AG04449 (cell line): ENCODE data around the gene TP53AIP1.

Experiments
- CTCF ChIA-PET: fragments of 350-600 bp; formaldehyde crosslinking; extraction: SDS; loops from one replicate; lab custom pipeline; 2021; ENCODE audit warnings: antibody characterized with exemption; lab: Yijun Ruan, JAX
- POLR2A ChIA-PET: fragments of 400-600, 350-600 bp; formaldehyde crosslinking; extraction: SDS; loops from one replicate; lab custom pipeline; 2020; ENCODE audit warnings: antibody characterized with exemption, inconsistent platforms; lab: Yijun Ruan, JAX
- DNase-seq: peaks from one replicate; pipeline ENCODE4 v3.0.0-alpha.2; 2010; ENCODE audit warnings: low read depth, low spot score
- H3K4me3 ChIP-seq: 2 replicates; pipeline ENCODE4 v1.5.1; 2011; ENCODE audit warnings: low read depth, mild to moderate bottlenecking, control low read depth, low read length
- CTCF ChIP-seq: IDR thresholded peaks from one replicate; pipeline ENCODE4 v1.5.1; 2011; ENCODE audit warnings: mild to moderate bottlenecking, moderate library complexity, low read length, control low read depth, inconsistent platforms; ENCODE audit not compliant: insufficient read depth; ENCODE audit errors: missing control alignments

TP53AIP1 gene

GRCh38 chr11:128903248-128904061, 39.2 kb downstream of the TP53AIP1 start:
- POLR2A ChIA-PET, result interaction anchor here (0.6 kb wide), 1 partner anchor 707 kb away, joined by 3 read pairs; no protein-coding TSS in a partner anchor

GRCh38 chr11:128902515-128903066, 40.1 kb downstream of the TP53AIP1 start:
- TF ChIP-seq CTCF, result no peak
- H3K4me3 ChIP-seq, result no peak overlapping the region
- peak; percentile 19 for DNase-seq
- POLR2A ChIA-PET, result interaction anchor here (0.6 to 0.7 kb wide), 2 partner anchors 10 to 706 kb away, joined by 3 read pairs; no protein-coding TSS in a partner anchor
- CTCF ChIA-PET, result interaction anchor here (1.1 to 4.4 kb wide), 5 partner anchors 17 to 745 kb away, joined by 3 to 44 read pairs (median 4); no protein-coding TSS in a partner anchor

More at GRCh38 chr11:128903248-128904061, 39.2 kb downstream of the TP53AIP1 start:
- no peak for TF ChIP-seq CTCF
- DNase-seq, result no peak
- CTCF ChIA-PET, result interaction anchor here (0.6 to 4.4 kb wide), 7 partner anchors 18 to 746 kb away, joined by 3 to 44 read pairs (median 4); no protein-coding TSS in a partner anchor
- no peak overlapping the region for H3K4me3 ChIP-seq

- ChIA-PET POLR2A (no interaction called here), CTCF (interaction anchor here (1.0 to 4.4 kb wide), 3 partner anchors 10 to 54 kb away, joined by 4 to 44 read pairs (median 5); no protein-coding TSS in a partner anchor)
- no peak for DNase-seq
- no peak overlapping the region for H3K4me3 ChIP-seq
- no peak for TF ChIP-seq CTCF
These were observed 40.8 kb downstream of the TP53AIP1 start for GRCh38 chr11:128901653-128902514.

- no peak for DNase-seq
- H3K4me3 ChIP-seq, result no peak overlapping the region
- CTCF ChIA-PET, result interaction anchor here (0.7 kb wide), 1 partner anchor 16 kb away, joined by 3 read pairs; no protein-coding TSS in a partner anchor
- TF ChIP-seq CTCF, result no peak
- POLR2A ChIA-PET, result no interaction called here
These were observed 42.2 kb downstream of the TP53AIP1 start for GRCh38 chr11:128900468-128900867.

GRCh38 chr11:128898580-128899344, 43.9 kb downstream of the TP53AIP1 start:
- POLR2A ChIA-PET, result no interaction called here
- no peak for DNase-seq
- H3K4me3 ChIP-seq, result no peak overlapping the region
- CTCF ChIA-PET, result interaction anchor here (1.2 kb wide), 1 partner anchor 14 kb away, joined by 5 read pairs; no protein-coding TSS in a partner anchor
- no peak for TF ChIP-seq CTCF
